Parathyroid adenoma (tissue), 2 donors: ENCODE data around the gene RNF26.

ENCODE experiments used
- H2AFZ ChIP-seq: fragments of 300-600 bp; sonication (generic); one replicate; pipeline ENCODE4 v1.7.0; 2017; ENCODE audit warnings: antibody characterized with exemption, mild to moderate bottlenecking
- H3K27ac ChIP-seq: fragments of 300-600 bp; sonication (generic); one replicate; pipeline ENCODE4 v1.7.0; 2017
- H3K27me3 ChIP-seq: fragments of 300-600 bp; sonication (generic); one replicate; pipeline ENCODE4 v1.7.0; 2017; ENCODE audit warnings: low read length; ENCODE audit not compliant: control insufficient read depth, insufficient read depth
- H3K36me3 ChIP-seq: fragments of 300-600 bp; sonication (generic); one replicate; pipeline ENCODE4 v1.7.0; 2017; ENCODE audit warnings: low read length; ENCODE audit not compliant: control insufficient read depth, insufficient read depth
- H3K4me1 ChIP-seq: fragments of 300-600 bp; sonication (generic); one replicate; pipeline ENCODE4 v1.7.0; 2017; ENCODE audit warnings: control low read depth
- H3K4me2 ChIP-seq: fragments of 300-600 bp; sonication (generic); one replicate; pipeline ENCODE4 v1.7.0; 2017; ENCODE audit warnings: low read length
- H3K4me3 ChIP-seq: fragments of 300-600 bp; sonication (generic); one replicate; pipeline ENCODE4 v1.7.0; 2017; ENCODE audit warnings: low read depth, low read length
- H3K79me2 ChIP-seq: fragments of 300-600 bp; sonication (generic); one replicate; pipeline ENCODE4 v1.7.0; 2017; ENCODE audit warnings: control low read depth
- H3K9ac ChIP-seq: fragments of 300-600 bp; sonication (generic); one replicate; pipeline ENCODE4 v1.7.0; 2017; ENCODE audit warnings: mild to moderate bottlenecking
- H3K9me3 ChIP-seq: fragments of 300-600 bp; sonication (generic); one replicate; pipeline ENCODE4 v1.7.0; 2017; ENCODE audit warnings: low read length; ENCODE audit not compliant: control insufficient read depth
- CTCF ChIP-seq: fragments of 300-600 bp; sonication (generic); IDR thresholded peaks from one replicate; pipeline ENCODE4 v1.7.0; 2017; ENCODE audit warnings: antibody characterized with exemption, mild to moderate bottlenecking
- donor health status: primary hyperparathyroidism.

RNF26 gene

DNA sequence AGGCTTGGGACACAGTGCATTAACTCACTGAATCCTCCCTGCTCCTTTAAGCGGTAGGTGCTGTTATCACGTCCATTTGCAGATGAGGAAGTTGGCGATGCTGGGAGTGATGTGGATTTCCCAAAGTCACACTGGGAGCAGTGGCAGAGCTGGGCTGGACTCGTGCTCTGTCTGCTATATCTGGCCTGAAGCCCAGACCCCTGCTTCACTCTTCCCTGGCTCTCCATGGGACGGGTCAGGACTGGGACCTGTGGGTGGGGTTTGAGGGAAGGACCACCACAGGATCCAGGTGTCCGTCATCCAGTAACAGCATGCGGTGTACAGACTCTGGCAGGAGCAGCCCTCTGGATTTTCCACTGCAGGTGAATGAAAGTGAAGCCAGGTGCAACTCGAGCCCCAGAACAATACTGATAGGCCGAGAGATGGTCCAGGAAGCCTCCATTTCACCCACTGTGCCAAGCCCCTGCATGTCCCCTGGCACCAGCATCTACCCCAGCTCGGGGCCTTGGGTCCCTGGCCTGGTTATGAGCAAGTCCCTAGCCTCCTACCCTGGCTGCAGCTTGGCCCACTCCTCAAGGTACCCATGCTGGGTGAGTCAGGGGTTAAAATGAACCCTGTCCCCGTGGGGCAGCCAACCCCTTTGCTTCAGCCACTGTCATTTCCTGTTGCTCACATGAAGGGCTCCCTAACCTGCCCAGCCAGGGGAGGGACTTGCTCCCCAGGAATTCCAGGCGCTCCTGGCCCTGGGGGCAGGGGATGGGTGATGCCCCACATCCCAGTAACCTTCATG, 43.0 kb downstream of the RNF26 start:
- no peak for TF ChIP-seq CTCF
- Histone ChIP-seq H3K9me3 (no peaks in the 10 kb centered on the region), H2AFZ (no peak overlapping the region), H3K4me1 (peaks cover 10% of the 10 kb centered on the region), H3K4me2 (no peak overlapping the region), H3K27ac (no peak overlapping the region), H3K79me2 (no peaks in the 10 kb centered on the region), H3K27me3 (no peaks in the 10 kb centered on the region), H3K36me3 (no peaks in the 10 kb centered on the region), H3K4me3 (no peak overlapping the region), H3K9ac (no peak overlapping the region)

DNA sequence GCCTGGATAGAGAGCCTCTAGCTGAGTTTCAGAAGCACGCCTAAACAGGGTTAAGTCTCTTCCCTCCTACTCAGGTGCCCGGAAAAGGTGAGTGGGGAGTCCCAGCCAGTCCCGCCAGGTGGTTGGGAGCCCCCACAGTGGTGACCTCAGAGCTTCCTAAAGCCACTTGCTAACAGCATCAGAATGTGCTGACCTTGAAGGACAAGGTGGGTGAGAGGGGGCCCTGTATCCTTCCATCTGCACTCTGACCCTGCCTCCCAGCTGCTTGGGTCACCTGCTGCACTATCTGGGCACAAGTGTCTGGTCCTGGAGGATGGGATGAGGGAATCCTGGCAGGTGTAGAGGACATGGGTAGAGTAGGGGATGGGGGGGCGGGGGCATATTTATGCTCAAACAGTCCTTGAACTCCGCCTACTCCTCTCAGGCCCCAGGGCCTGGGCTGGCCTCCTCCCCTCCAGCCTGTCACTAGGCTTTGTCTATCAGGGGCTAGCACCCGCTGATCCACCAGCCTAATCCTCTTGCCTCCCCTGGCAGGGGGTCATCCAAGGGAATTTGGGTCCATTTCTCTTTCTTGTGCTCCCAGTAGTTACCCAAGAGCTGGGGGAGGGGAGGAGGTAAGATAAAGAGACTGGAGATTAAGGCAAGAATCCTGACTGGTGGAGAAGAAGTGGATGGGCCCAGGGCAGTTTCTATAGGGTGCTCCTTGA, 43.8 kb downstream of the RNF26 start:
- Histone ChIP-seq H3K9me3 (no peaks in the 10 kb centered on the region), H3K79me2 (no peaks in the 10 kb centered on the region), H3K9ac (no peak overlapping the region), H3K4me3 (peak overlapping the region; percentile 16), H3K27me3 (no peaks in the 10 kb centered on the region), H2AFZ (no peak overlapping the region), H3K27ac (no peak overlapping the region), H3K4me2 (peak overlapping the region; percentile 21), H3K36me3 (no peaks in the 10 kb centered on the region), H3K4me1 (peaks cover 11% of the 10 kb centered on the region)
- no peak for TF ChIP-seq CTCF

DNA sequence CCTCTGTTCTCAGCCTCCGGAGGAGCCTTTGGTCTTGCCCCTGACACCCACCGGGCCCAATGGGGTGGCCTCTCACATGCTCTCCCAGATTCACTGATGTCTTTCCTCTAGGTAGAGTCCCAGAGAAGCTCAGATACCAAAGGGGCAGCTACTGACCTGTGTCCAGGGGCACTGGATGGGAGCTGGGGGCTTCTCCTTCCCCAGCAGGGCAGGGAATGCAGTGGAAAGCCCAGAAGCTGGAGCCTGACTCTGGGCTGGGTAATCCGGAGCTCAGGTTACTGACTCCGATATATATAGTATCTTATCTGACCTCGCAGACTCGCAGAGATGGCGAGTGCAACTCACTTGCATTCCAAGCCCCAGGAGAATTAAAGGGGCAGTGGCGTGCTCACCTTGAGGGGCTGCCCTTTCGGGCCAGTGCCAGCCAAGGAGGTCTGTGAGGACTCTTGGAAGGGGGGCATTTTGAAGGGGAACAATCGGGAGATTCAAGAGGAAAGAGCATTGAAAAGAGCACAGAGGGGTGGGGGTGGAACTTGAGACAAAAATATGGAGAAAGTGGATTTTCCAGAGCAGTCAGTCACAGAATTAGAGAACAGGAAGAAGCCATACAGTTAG, 44.6 kb downstream of the RNF26 start:
- H2AFZ ChIP-seq: no peak overlapping the region
- H3K4me3 ChIP-seq: peak overlapping the region; percentile 16
- no peak overlapping the region for H3K9ac ChIP-seq
- TF ChIP-seq CTCF: no peak
- H3K36me3 ChIP-seq: no peaks in the 10 kb centered on the region
- H3K27ac ChIP-seq: no peak overlapping the region
- H3K4me2 ChIP-seq: peak overlapping the region; percentile 21
- no peaks in the 10 kb centered on the region for H3K79me2 ChIP-seq
- H3K4me1 ChIP-seq: peaks cover 11% of the 10 kb centered on the region
- no peaks in the 10 kb centered on the region for H3K27me3 ChIP-seq
- H3K9me3 ChIP-seq: no peaks in the 10 kb centered on the region

DNA sequence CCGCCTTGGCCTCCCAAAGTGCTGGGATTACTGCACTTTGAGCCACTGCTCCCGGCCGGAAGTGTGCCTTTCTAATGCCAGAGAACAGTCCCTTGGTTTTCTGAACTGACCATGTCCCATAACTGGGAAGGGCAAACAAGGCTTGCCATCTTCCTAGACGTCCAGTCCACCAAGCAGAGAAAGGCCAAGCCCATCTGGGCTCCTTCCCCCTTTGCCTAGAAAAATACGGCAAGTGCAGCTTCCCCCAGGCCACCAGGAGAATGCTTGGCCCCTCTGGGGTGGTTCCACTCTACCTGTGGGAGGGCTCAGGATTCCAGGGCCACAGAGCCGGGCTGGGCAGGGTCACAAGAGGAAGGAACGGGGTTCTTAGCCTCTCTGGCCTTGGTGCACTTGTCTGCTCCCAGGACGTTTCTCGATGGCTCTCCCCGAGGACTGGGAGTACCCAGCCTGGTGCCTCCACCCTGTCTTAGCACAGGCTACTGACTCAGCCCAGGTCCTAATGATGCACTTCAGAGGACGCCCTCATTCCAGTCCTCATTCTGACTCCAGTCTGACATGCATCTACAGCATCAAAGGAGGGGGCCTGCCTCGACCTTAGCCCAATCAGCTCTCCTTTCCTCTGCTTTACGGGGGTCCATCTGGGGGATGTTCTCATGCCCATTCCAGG, 46.0 kb downstream of the RNF26 start:
- Histone ChIP-seq H2AFZ (no peak overlapping the region), H3K79me2 (no peaks in the 10 kb centered on the region), H3K27me3 (no peaks in the 10 kb centered on the region), H3K4me2 (no peak overlapping the region), H3K27ac (no peak overlapping the region), H3K36me3 (no peaks in the 10 kb centered on the region), H3K9me3 (no peaks in the 10 kb centered on the region), H3K4me1 (peaks cover 8% of the 10 kb centered on the region), H3K9ac (no peak overlapping the region), H3K4me3 (no peak overlapping the region)
- no peak for TF ChIP-seq CTCF
